ENCODE measurements around the gene SNX33.
"Not testable (repeated sequence)": the region's sequence is repeated elsewhere in the genome, so short reads cannot be mapped to it uniquely, and the experiment has no call there.

DNA sequence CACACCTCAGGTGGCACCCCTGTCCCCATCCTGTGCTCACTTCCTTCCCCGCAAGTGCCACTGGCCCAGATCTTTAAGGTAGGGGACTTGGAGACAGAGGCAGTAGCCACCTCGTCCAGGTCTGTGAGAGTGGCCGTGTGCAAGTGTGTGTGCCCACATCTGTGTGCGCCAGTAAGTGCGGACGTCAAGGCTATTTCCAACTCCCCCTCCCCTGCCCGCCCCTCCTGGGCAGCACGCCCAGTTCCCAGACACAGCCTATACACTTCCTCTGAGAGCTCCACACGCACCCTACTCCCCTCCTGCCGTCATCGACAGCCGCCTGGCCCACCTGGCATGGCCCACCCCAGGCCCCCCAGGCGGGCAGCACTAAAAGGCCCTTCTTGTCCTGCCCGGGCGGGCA, 61.7 kb downstream of the SNX33 start:
- TF ChIP-seq, protein P1, sequence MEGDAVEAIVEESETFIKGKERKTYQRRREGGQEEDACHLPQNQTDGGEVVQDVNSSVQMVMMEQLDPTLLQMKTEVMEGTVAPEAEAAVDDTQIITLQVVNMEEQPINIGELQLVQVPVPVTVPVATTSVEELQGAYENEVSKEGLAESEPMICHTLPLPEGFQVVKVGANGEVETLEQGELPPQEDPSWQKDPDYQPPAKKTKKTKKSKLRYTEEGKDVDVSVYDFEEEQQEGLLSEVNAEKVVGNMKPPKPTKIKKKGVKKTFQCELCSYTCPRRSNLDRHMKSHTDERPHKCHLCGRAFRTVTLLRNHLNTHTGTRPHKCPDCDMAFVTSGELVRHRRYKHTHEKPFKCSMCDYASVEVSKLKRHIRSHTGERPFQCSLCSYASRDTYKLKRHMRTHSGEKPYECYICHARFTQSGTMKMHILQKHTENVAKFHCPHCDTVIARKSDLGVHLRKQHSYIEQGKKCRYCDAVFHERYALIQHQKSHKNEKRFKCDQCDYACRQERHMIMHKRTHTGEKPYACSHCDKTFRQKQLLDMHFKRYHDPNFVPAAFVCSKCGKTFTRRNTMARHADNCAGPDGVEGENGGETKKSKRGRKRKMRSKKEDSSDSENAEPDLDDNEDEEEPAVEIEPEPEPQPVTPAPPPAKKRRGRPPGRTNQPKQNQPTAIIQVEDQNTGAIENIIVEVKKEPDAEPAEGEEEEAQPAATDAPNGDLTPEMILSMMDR (IDR thresholded peaks at IDR 0.05; ENCODE audit: low read depth, low read length): not testable (repeated sequence)
- TF ChIP-seq MYC (IDR thresholded peaks at IDR 0.05; ENCODE audit: low read depth, low read length): not testable (repeated sequence)
- TF ChIP-seq, protein P2, sequence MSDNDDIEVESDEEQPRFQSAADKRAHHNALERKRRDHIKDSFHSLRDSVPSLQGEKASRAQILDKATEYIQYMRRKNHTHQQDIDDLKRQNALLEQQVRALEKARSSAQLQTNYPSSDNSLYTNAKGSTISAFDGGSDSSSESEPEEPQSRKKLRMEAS (IDR thresholded peaks at IDR 0.05; ENCODE audit: low read depth, low read length): not testable (repeated sequence)

All from NB4 (cell line).